HG03575 (cell line): Measurements from ENCODE around the gene TMOD1.
"Not testable (repeated sequence)": the region's sequence is repeated elsewhere in the genome, so short reads cannot be mapped to it uniquely, and the experiment has no call there.

ENCODE experiments used
- ATAC-seq: cut with Tn5 transposase; IDR thresholded peaks from one replicate; pipeline ENCODE4 v1.9.1; 2021; ENCODE audit not compliant: unreplicated experiment, insufficient number of reproducible peaks, low FRiP score; ENCODE audit errors: extremely low read depth

TMOD1 gene

GRCh38 chr9:97501177-97501971, at the start of gene TMOD1:
TMOD1 (plus strand) TSS chr9:97501666; CDS start chr9:97524189, 22,523 bp downstream.
- no peak for ATAC-seq

GRCh38 chr9:97453573-97453972, 47.9 kb upstream of the TMOD1 start:
- not testable (repeated sequence) for ATAC-seq

- ATAC-seq: not testable (repeated sequence)
Observed at GRCh38 chr9:97456841-97457240, 44.6 kb upstream of the TMOD1 start.

- ATAC-seq: no peak
Observed at GRCh38 chr9:97459326-97459725, 42.1 kb upstream of the TMOD1 start.

GRCh38 chr9:97462159-97462558, 39.3 kb upstream of the TMOD1 start:
- no peak for ATAC-seq

GRCh38 chr9:97462914-97463313, 38.6 kb upstream of the TMOD1 start:
- ATAC-seq: no peak

GRCh38 chr9:97468658-97469448, 32.6 kb upstream of the TMOD1 start:
- ATAC-seq: peak; percentile 60

GRCh38 chr9:97470076-97470475, 31.4 kb upstream of the TMOD1 start:
- ATAC-seq: no peak

- no peak for ATAC-seq
Observed at GRCh38 chr9:97473717-97474116, 27.7 kb upstream of the TMOD1 start.

- no peak for ATAC-seq
Observed at GRCh38 chr9:97474372-97474925, 27.0 kb upstream of the TMOD1 start.

- ATAC-seq: no peak
Observed at GRCh38 chr9:97475059-97475458, 26.4 kb upstream of the TMOD1 start.

- ATAC-seq: no peak
Observed at GRCh38 chr9:97478301-97478981, 23.0 kb upstream of the TMOD1 start.

- ATAC-seq: no peak
Observed at GRCh38 chr9:97479496-97480159, 21.8 kb upstream of the TMOD1 start.

GRCh38 chr9:97480174-97480573, 21.3 kb upstream of the TMOD1 start:
- ATAC-seq: no peak

GRCh38 chr9:97480749-97481148, 20.7 kb upstream of the TMOD1 start:
- no peak for ATAC-seq

- ATAC-seq: no peak
Observed at GRCh38 chr9:97484134-97484533, 17.3 kb upstream of the TMOD1 start.

GRCh38 chr9:97487107-97487506, 14.4 kb upstream of the TMOD1 start:
- ATAC-seq: no peak

GRCh38 chr9:97487861-97488260, 13.6 kb upstream of the TMOD1 start:
- ATAC-seq: no peak
